Measurements from ENCODE around the gene CAMKK1.

- TF ChIP-seq TAF1 (IDR thresholded peaks at IDR 0.05; ENCODE audit: borderline replicate concordance, insufficient read depth, low read length) = no peak
- no peak for TF ChIP-seq POLR2AphosphoS5 (IDR thresholded peaks at IDR 0.05; ENCODE audit: low read depth, low read length)
- no peak for TF ChIP-seq REST (IDR thresholded peaks at IDR 0.05; ENCODE audit: insufficient read depth in 1 of 2, low read depth in 2 of 2, low read length in 2 of 2)
- no peak for TF ChIP-seq SIN3A (IDR thresholded peaks at IDR 0.05; ENCODE audit: borderline replicate concordance, insufficient read depth, low read length)
Measured at GRCh38 chr17:3893720-3894116, 865 bp upstream of the CAMKK1 start.
